ENCODE data around the gene SCO2. TPM values are rescaled to one million over a fixed set of nuclear protein-coding genes. Genes with fewer than 3 reads are reported as not detected.
A peak's percentile ranks its signal among the peaks of the same experiment; 100 is the strongest.

SCO2 gene
- total RNA-seq, 1 experiment from 2014 or later, result 7.0 TPM

DNA sequence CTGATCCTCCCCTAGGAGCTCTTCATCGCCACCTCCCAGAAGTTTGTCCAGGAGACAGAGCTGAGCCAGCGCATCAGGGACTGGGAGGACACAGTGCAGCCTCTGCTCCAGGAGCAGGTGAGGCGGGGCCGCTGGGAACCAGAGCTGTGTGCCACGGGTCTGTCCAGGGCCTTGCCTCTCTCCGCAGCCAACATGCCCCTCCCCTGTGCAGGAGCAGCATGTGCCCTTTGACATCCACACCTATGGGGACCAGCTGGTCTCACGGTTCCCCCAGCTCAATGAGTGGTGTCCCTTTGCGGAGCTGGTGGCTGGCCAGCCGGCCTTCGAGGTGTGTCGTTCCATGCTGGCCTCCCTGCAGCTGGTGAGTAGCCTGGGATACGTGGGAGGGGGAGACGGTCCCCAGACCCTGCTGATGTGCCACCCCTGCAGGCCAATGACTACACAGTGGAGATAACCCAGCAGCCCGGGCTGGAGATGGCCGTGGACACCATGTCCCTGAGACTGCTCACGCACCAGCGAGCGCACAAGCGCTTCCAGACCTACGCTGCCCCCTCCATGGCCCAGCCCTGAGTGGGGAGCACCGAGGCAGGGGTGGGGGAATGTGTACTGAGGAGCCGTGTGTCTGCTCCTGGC, 2.5 kb downstream of the SCO2 start:
- no peaks in the 10 kb centered on the region for H3K9me3 ChIP-seq (ENCODE audit: control insufficient read depth in 1 of 2, insufficient read depth in 1 of 2, low read depth in 1 of 2, low read length in 2 of 2)
- ChIA-PET CTCF (no interaction called here), POLR2A (no interaction called here), RAD21 (ENCODE audit: low non-redundant PET in 1 of 2, low total read pairs in 2 of 2, uncharacterized antibody in 2 of 2, unreplicated experiment in 2 of 2) (no interaction called here)
- TF ChIP-seq, protein P1, sequence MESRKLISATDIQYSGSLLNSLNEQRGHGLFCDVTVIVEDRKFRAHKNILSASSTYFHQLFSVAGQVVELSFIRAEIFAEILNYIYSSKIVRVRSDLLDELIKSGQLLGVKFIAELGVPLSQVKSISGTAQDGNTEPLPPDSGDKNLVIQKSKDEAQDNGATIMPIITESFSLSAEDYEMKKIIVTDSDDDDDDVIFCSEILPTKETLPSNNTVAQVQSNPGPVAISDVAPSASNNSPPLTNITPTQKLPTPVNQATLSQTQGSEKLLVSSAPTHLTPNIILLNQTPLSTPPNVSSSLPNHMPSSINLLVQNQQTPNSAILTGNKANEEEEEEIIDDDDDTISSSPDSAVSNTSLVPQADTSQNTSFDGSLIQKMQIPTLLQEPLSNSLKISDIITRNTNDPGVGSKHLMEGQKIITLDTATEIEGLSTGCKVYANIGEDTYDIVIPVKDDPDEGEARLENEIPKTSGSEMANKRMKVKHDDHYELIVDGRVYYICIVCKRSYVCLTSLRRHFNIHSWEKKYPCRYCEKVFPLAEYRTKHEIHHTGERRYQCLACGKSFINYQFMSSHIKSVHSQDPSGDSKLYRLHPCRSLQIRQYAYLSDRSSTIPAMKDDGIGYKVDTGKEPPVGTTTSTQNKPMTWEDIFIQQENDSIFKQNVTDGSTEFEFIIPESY (IDR thresholded peaks at IDR 0.05; ENCODE audit: extremely low read depth, insufficient replicate concordance, low read length), result no peak
- no peak for TF ChIP-seq SRF (IDR thresholded peaks at IDR 0.05; ENCODE audit: low read depth)
- no peak for TF ChIP-seq TCF7L2 (IDR thresholded peaks at IDR 0.05; ENCODE audit: borderline replicate concordance, extremely low read depth, insufficient read depth, insufficient read length)
- no peak for TF ChIP-seq EZH2 (IDR thresholded peaks at IDR 0.05)
- no peak for TF ChIP-seq POLR2AphosphoS5 (IDR thresholded peaks at IDR 0.05; ENCODE audit: low read depth, low read length)
- TF ChIP-seq JUND (IDR thresholded peaks at IDR 0.05), result no peak
- no peak for TF ChIP-seq CBX3 (IDR thresholded peaks at IDR 0.05; ENCODE audit: low read depth)
- no peak for TF ChIP-seq CEBPB (IDR thresholded peaks at IDR 0.05; ENCODE audit: low read depth)
- TF ChIP-seq, protein P2, sequence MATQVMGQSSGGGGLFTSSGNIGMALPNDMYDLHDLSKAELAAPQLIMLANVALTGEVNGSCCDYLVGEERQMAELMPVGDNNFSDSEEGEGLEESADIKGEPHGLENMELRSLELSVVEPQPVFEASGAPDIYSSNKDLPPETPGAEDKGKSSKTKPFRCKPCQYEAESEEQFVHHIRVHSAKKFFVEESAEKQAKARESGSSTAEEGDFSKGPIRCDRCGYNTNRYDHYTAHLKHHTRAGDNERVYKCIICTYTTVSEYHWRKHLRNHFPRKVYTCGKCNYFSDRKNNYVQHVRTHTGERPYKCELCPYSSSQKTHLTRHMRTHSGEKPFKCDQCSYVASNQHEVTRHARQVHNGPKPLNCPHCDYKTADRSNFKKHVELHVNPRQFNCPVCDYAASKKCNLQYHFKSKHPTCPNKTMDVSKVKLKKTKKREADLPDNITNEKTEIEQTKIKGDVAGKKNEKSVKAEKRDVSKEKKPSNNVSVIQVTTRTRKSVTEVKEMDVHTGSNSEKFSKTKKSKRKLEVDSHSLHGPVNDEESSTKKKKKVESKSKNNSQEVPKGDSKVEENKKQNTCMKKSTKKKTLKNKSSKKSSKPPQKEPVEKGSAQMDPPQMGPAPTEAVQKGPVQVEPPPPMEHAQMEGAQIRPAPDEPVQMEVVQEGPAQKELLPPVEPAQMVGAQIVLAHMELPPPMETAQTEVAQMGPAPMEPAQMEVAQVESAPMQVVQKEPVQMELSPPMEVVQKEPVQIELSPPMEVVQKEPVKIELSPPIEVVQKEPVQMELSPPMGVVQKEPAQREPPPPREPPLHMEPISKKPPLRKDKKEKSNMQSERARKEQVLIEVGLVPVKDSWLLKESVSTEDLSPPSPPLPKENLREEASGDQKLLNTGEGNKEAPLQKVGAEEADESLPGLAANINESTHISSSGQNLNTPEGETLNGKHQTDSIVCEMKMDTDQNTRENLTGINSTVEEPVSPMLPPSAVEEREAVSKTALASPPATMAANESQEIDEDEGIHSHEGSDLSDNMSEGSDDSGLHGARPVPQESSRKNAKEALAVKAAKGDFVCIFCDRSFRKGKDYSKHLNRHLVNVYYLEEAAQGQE (IDR thresholded peaks at IDR 0.05; ENCODE audit: low read depth), result no peak
- TF ChIP-seq YY1 (IDR thresholded peaks at IDR 0.05; ENCODE audit: extremely low read depth, insufficient replicate concordance, low read depth, low read length), result no peak
- no peak for TF ChIP-seq EZH2phosphoT487 (IDR thresholded peaks at IDR 0.05; ENCODE audit: borderline replicate concordance)
- TF ChIP-seq RAD21 (IDR thresholded peaks at IDR 0.05; ENCODE audit: low read depth), result no peak
- no peak for TF ChIP-seq FOSL1 (IDR thresholded peaks at IDR 0.05; ENCODE audit: low read depth)
- no peak for TF ChIP-seq SP1 (IDR thresholded peaks at IDR 0.05; ENCODE audit: low read depth)
- peaks cover 25% of the 10 kb centered on the region for H3K79me2 ChIP-seq (ENCODE audit: insufficient read depth, low read length)
- intact Hi-C loops (cut with micrococcal nuclease), result no loop called here
- no peak overlapping the region for H2AFZ ChIP-seq (ENCODE audit: low read depth, low read length, poor library complexity, severe bottlenecking)
- no peaks in the 10 kb centered on the region for H4K20me1 ChIP-seq (ENCODE audit: insufficient read depth)
- ATAC-seq (no peak), DNase-seq (ENCODE audit: low read depth, low spot score) (no peak)
- H3K9ac ChIP-seq (ENCODE audit: low read length), result no peak overlapping the region
- H3K36me3 ChIP-seq (ENCODE audit: control insufficient read depth in 1 of 2, insufficient read depth in 2 of 2, low read length in 2 of 2), result peaks cover 0 to 24% of the 10 kb centered on the region in 2 experiments; a peak in 2 of 4 replicates
- peaks cover 13 to 38% of the 10 kb centered on the region in 2 experiments; a peak in 3 of 4 replicates for H3K4me1 ChIP-seq (ENCODE audit: control insufficient read depth in 1 of 2, insufficient read depth in 2 of 2, low read length in 2 of 2)
- H3K9me2 ChIP-seq (ENCODE audit: insufficient read depth), result no peaks in the 10 kb centered on the region
- BruUV-seq (replicated peaks), result TSS peak; percentile 32
- H3K4me2 ChIP-seq (ENCODE audit: low read length), result no peak overlapping the region
- H3K27ac ChIP-seq (ENCODE audit: low read depth, low read length), result no peak overlapping the region; the same call in 1 of the 2 replicates
- H3K27me3 ChIP-seq (ENCODE audit: insufficient read depth, low read length), result no peaks in the 10 kb centered on the region
- no peak overlapping the region for H3K4me3 ChIP-seq (replicated peaks in 1 of 2; ENCODE audit: low read depth in 1 of 2, low read length in 2 of 2)

Measured in HCT116 (cell line).